ENCODE data around the gene ACACB. TPM values are rescaled to one million over a fixed set of nuclear protein-coding genes. Genes with fewer than 3 reads are reported as not detected.

Gene ACACB
- total RNA-seq, 1 experiment from 2014 or later = 26.2 TPM

DNA sequence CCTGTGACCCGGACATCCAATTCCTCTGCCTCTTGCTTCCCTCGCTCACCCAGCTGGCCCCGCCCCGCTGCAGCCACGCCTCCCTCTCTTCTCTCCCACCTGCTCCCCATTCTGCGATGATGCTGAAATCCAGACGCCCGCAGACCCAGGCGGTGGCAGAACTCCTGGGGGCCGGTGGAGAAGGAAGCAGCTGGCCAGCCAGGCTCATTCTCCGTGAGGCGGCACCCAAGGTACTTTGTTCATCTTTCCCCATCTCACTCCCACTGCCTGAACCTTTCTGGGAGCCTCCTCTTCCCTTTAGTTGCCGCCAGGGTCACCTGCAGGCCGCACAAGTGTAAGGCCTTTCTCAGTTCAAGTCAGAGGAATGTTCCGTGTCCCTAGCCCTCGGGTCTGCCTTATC lies 157.0 kb downstream of the ACACB start:
- DNase-seq = no peak
- Histone ChIP-seq H3K4me1 (peaks cover 10% of the 10 kb centered on the region), H3K27me3 (replicated peaks; ENCODE audit: control insufficient read depth, insufficient read depth, low read length) (no peaks in the 10 kb centered on the region), H3K9me3 (no peaks in the 10 kb centered on the region), H3K4me3 (ENCODE audit: low read depth, low read length) (no peak overlapping the region), H3K36me3 (ENCODE audit: control insufficient read depth, insufficient read depth, low read length) (no peaks in the 10 kb centered on the region)
- ChIA-PET CTCF (no interaction called here), POLR2A (no interaction called here)
- Mint-ChIP-seq H3K36me3 (ENCODE audit: insufficient read depth, unreplicated experiment) (no peaks in the 10 kb centered on the region), H3K9me3 (ENCODE audit: unreplicated experiment) (peaks cover 7% of the 10 kb centered on the region), H3K4me3 (ENCODE audit: unreplicated experiment) (no peak overlapping the region), H3K27me3 (ENCODE audit: insufficient read depth, unreplicated experiment) (no peaks in the 10 kb centered on the region), H3K4me1 (ENCODE audit: low read depth, unreplicated experiment) (peaks cover 9% of the 10 kb centered on the region), H3K27ac (ENCODE audit: unreplicated experiment) (no peak overlapping the region)
- BruUV-seq (replicated peaks) = no TSS peak
- intact Hi-C loops (cut with micrococcal nuclease; ENCODE audit: unreplicated experiment) = no loop called here
- TF ChIP-seq, protein P1, sequence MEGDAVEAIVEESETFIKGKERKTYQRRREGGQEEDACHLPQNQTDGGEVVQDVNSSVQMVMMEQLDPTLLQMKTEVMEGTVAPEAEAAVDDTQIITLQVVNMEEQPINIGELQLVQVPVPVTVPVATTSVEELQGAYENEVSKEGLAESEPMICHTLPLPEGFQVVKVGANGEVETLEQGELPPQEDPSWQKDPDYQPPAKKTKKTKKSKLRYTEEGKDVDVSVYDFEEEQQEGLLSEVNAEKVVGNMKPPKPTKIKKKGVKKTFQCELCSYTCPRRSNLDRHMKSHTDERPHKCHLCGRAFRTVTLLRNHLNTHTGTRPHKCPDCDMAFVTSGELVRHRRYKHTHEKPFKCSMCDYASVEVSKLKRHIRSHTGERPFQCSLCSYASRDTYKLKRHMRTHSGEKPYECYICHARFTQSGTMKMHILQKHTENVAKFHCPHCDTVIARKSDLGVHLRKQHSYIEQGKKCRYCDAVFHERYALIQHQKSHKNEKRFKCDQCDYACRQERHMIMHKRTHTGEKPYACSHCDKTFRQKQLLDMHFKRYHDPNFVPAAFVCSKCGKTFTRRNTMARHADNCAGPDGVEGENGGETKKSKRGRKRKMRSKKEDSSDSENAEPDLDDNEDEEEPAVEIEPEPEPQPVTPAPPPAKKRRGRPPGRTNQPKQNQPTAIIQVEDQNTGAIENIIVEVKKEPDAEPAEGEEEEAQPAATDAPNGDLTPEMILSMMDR (IDR thresholded peaks at IDR 0.05; ENCODE audit: insufficient read depth in 1 of 2, low read depth in 1 of 2, low read length in 1 of 2, severe bottlenecking in 1 of 2, unreplicated experiment in 1 of 2) = no peak

DNA sequence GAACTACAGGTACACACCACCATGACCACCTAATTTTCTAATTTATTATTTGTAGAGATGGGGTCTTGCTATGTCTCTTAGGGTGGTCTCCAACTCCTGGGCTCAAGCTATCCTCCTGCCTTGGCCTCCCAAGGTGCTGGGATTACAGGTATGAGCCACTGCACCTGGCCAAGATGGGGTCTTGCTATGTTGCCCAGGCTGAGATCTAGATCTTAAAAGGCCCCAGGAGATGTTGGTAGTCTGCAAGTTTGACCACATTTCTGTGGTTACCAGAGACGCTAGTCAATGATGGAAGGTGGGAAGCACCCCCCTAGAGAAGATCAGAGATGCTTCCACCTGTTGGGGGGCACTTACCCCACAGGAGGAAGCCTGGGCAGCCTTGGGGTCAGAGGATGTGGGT lies 158.0 kb downstream of the ACACB start:
- intact Hi-C loops (cut with micrococcal nuclease; ENCODE audit: unreplicated experiment) = no loop called here
- no TSS peak for BruUV-seq (replicated peaks)
- CTCF ChIA-PET = no interaction called here

DNA sequence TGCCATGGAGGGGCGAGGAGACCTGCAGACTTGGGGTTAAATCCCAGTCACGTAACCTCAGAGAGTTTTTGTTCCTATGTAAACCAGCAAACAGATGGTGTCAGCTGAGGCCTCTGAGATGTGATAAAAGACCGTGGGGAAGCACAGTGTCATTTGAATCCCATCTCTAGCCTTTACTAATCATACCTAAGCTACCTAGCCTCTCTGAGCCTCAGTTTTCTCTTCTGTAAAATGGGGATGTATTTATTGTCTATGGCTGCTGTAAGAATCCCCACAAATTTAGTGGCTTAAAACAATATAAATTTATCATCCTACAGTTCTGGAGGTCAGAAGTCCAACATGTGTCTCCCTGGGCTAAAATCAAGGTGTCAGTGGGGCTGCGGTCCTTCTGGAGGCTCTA lies 158.8 kb downstream of the ACACB start:
- Mint-ChIP-seq H3K27me3 (ENCODE audit: insufficient read depth, unreplicated experiment) (no peaks in the 10 kb centered on the region), H3K27ac (ENCODE audit: unreplicated experiment) (no peak overlapping the region), H3K9me3 (ENCODE audit: unreplicated experiment) (peaks cover 7% of the 10 kb centered on the region), H3K4me1 (ENCODE audit: low read depth, unreplicated experiment) (peaks cover 15% of the 10 kb centered on the region), H3K36me3 (ENCODE audit: insufficient read depth, unreplicated experiment) (no peaks in the 10 kb centered on the region), H3K4me3 (ENCODE audit: unreplicated experiment) (no peak overlapping the region)
- Histone ChIP-seq H3K4me3 (ENCODE audit: low read depth, low read length) (no peak overlapping the region), H3K36me3 (ENCODE audit: control insufficient read depth, insufficient read depth, low read length) (no peaks in the 10 kb centered on the region), H3K27me3 (replicated peaks; ENCODE audit: control insufficient read depth, insufficient read depth, low read length) (no peaks in the 10 kb centered on the region), H3K4me1 (peaks cover 15% of the 10 kb centered on the region), H3K9me3 (no peaks in the 10 kb centered on the region)
- CTCF ChIA-PET = no interaction called here
- intact Hi-C loops (cut with micrococcal nuclease; ENCODE audit: unreplicated experiment) = no loop called here
- POLR2A ChIA-PET = no interaction called here
- TF ChIP-seq, protein P1 (IDR thresholded peaks at IDR 0.05; ENCODE audit: insufficient read depth in 1 of 2, low read depth in 1 of 2, low read length in 1 of 2, severe bottlenecking in 1 of 2, unreplicated experiment in 1 of 2) = no peak
- DNase-seq = no peak
- no TSS peak for BruUV-seq (replicated peaks)

More for the DNA sequence above, 158.0 kb downstream of the ACACB start:
- Mint-ChIP-seq H3K4me3 (ENCODE audit: unreplicated experiment) (no peak overlapping the region), H3K9me3 (ENCODE audit: unreplicated experiment) (peaks cover 7% of the 10 kb centered on the region), H3K4me1 (ENCODE audit: low read depth, unreplicated experiment) (peaks cover 15% of the 10 kb centered on the region), H3K27ac (ENCODE audit: unreplicated experiment) (no peak overlapping the region), H3K27me3 (ENCODE audit: insufficient read depth, unreplicated experiment) (no peaks in the 10 kb centered on the region), H3K36me3 (ENCODE audit: insufficient read depth, unreplicated experiment) (no peaks in the 10 kb centered on the region)
- POLR2A ChIA-PET = no interaction called here
- Histone ChIP-seq H3K4me1 (peaks cover 15% of the 10 kb centered on the region), H3K9me3 (no peaks in the 10 kb centered on the region), H3K27me3 (replicated peaks; ENCODE audit: control insufficient read depth, insufficient read depth, low read length) (no peaks in the 10 kb centered on the region), H3K4me3 (ENCODE audit: low read depth, low read length) (no peak overlapping the region), H3K36me3 (ENCODE audit: control insufficient read depth, insufficient read depth, low read length) (no peaks in the 10 kb centered on the region)
- TF ChIP-seq, protein P1 (IDR thresholded peaks at IDR 0.05; ENCODE audit: insufficient read depth in 1 of 2, low read depth in 1 of 2, low read length in 1 of 2, severe bottlenecking in 1 of 2, unreplicated experiment in 1 of 2) = no peak
- no peak for DNase-seq
